GM12878 (cell line): ENCODE results near the gene CNGB1. TPM values are rescaled to one million over a fixed set of nuclear protein-coding genes. Genes with fewer than 3 reads are reported as not detected.

Experiments used
- ATAC-seq: fragments of 200-7000 bp; cut with Tn5 transposase; 3 replicates; pipeline ENCODE4 v1.9.1; 2020; ENCODE audit warnings: mild to moderate bottlenecking, moderate library complexity
- BruUV-seq: library from RNA; stranded (reverse); fragments of 400-500 nt; replicated peaks from 2 replicates; lab custom pipeline; 2021; lab: Mats Ljungman, UMichigan
- CTCF ChIA-PET: fragments of 300-600 bp; sonication (Branson Sonifier 250); formaldehyde crosslinking; extraction: SDS; loops from one replicate; lab custom pipeline; 2021; ENCODE audit warnings: inconsistent platforms; lab: Yijun Ruan, JAX
- POLR2A ChIA-PET: fragments of 350-600 bp; formaldehyde crosslinking; extraction: SDS; loops from one replicate; lab custom pipeline; 2021; ENCODE audit warnings: inconsistent platforms; lab: Charles Lee
- RAD21 ChIA-PET: fragments of 300-600 bp; sonication (Branson Sonifier 250); formaldehyde crosslinking; loops from one replicate; lab custom pipeline; 2023; ENCODE audit warnings: antibody characterized with exemption; ENCODE audit not compliant: unreplicated experiment; lab: Charles Lee
- SMC1A ChIA-PET: fragments of 300-600 bp; sonication (Branson Sonifier 250); formaldehyde crosslinking; loops from one replicate; lab custom pipeline; 2023; ENCODE audit not compliant: unreplicated experiment, uncharacterized antibody; lab: Charles Lee
- DNase-seq: peaks from one replicate; pipeline ENCODE4 v3.0.0-alpha.2; 2011; ENCODE audit warnings: low read depth, low spot score
- FAIRE-seq: peaks from 3 replicates; lab custom pipeline; 2011; peaks lifted over from hg19 to GRCh38; lab: Jason Lieb, UNC
- H2AFZ ChIP-seq: 2 replicates; pipeline ENCODE4 v1.6.0; 2011; ENCODE audit warnings: low read depth, low read length, control low read depth; ENCODE audit not compliant: control insufficient read depth
- H3K27ac ChIP-seq: 2 replicates; pipeline ENCODE4 v1.5.1; 2011; ENCODE audit warnings: control low read depth; ENCODE audit not compliant: control insufficient read depth, insufficient read depth
- H3K27me3 ChIP-seq, 2 experiments: replicated peaks in 1 of 2; 2 replicates each; pipeline versions ENCODE4 v1.6.0 to v1.6.1; 2011; ENCODE audit warnings: low read length in 1 of 2; ENCODE audit not compliant: control insufficient read depth in 2 of 2, insufficient read depth in 2 of 2
- H3K36me3 ChIP-seq, 2 experiments: 2 replicates each; pipeline ENCODE4 v1.5.1; 2011; ENCODE audit warnings: low read length in 1 of 2; ENCODE audit not compliant: control insufficient read depth in 2 of 2, insufficient read depth in 2 of 2
- H3K4me1 ChIP-seq: 2 replicates; pipeline ENCODE4 v1.6.1; 2011; ENCODE audit warnings: mild to moderate bottlenecking, low read length, moderate library complexity, mixed read lengths; ENCODE audit not compliant: control insufficient read depth, insufficient read depth
- H3K4me2 ChIP-seq: 2 replicates; pipeline ENCODE4 v1.6.0; 2011; ENCODE audit warnings: control low read depth; ENCODE audit not compliant: control insufficient read depth, insufficient read depth
- H3K4me3 ChIP-seq: fragments of 200-600 bp; sonication (generic); 2 replicates; pipeline ENCODE4 v1.5.1; 2016
- H3K79me2 ChIP-seq: 2 replicates; pipeline ENCODE4 v1.6.0; 2011; ENCODE audit warnings: low read length; ENCODE audit not compliant: control insufficient read depth, insufficient read depth
- H3K9ac ChIP-seq: 2 replicates; pipeline ENCODE4 v1.8.0; 2011; ENCODE audit warnings: low read length, control low read depth, mixed read lengths; ENCODE audit not compliant: control insufficient read depth, insufficient read depth
- H3K9me3 ChIP-seq: replicated peaks from 3 replicates; pipeline ENCODE4 v1.5.1; 2011; ENCODE audit warnings: mild to moderate bottlenecking, low read length; ENCODE audit not compliant: control insufficient read depth, insufficient read depth
- H4K20me1 ChIP-seq: 2 replicates; pipeline ENCODE4 v1.6.0; 2011; ENCODE audit not compliant: control insufficient read depth, insufficient read depth
- CBX5 ChIP-seq: sonication (generic); IDR thresholded peaks from 2 replicates; pipeline ENCODE4 v1.6.1; 2016; ENCODE audit warnings: low read depth, moderate library complexity, mild to moderate bottlenecking, inconsistent platforms
- TCF3 ChIP-seq: IDR thresholded peaks from 2 replicates; pipeline ENCODE4 v1.6.1; 2012; ENCODE audit warnings: low read depth, mild to moderate bottlenecking, low read length, borderline replicate concordance; ENCODE audit not compliant: insufficient read depth
- USF1 ChIP-seq: IDR thresholded peaks from 2 replicates; pipeline ENCODE4 v1.6.1; 2011; ENCODE audit warnings: borderline replicate concordance, low read depth, mild to moderate bottlenecking, moderate library complexity, mixed read lengths, low read length; ENCODE audit not compliant: insufficient read depth; ENCODE audit errors: extremely low read length
- YBX1 ChIP-seq: fragments of 450-650 bp; IDR thresholded peaks from 2 replicates; pipeline ENCODE4 v1.6.1; 2016; ENCODE audit warnings: antibody characterized with exemption
- WGBS: methylation state at CpG from one replicate; pipeline ENCODE4 v1.1.6; 2016; ENCODE audit warnings: low lambda C conversion rate; ENCODE audit not compliant: insufficient replicate concordance, insufficient coverage; ENCODE audit errors: missing lambda C conversion rate; 5-methylcytosine and 5-hydroxymethylcytosine counted together
- in situ Hi-C: fragments of 300-500 bp; cut with MboI; formaldehyde crosslinking; loops from 9 replicates; pipeline ENCODE4 v1.14.3; 2018; ENCODE audit warnings: mixed read lengths
- intact Hi-C: fragments of 100-400 bp; cut with micrococcal nuclease; formaldehyde crosslinking; loops from one replicate; pipeline ENCODE4 v1.14.2; 2022; ENCODE audit not compliant: unreplicated experiment
- polyA plus RNA-seq, 11 experiments: library from polyadenylated mRNA; depleted of rRNA in 4 of 11; unstranded in 6 of 11; stranded (reverse) in 5 of 11; fragments of >200 nt; fragmentation: Nextera tagmentation in 4 of 11; fragmentation: Illumina TruSeq in 1 of 11; extraction: Ambion mirVana in 4 of 11; extraction: Trizol in 1 of 11; gene quantifications; 1 replicate in 1 of 11; 2 replicates in 10 of 11; pipeline versions ENCODE4 v1.2.1 to v1.2.3, GENCODE V29; 2011 to 2016; ENCODE audit warnings: inconsistent platforms in 2 of 11, missing spikeins in 2 of 11, low read depth in 1 of 11
- total RNA-seq, 4 experiments: library from RNA; depleted of rRNA in 3 of 4; stranded (reverse); fragments of >200 nt in 3 of 4; fragmentation: Illumina TruSeq in 1 of 4; extraction: Trizol in 1 of 4; gene quantifications; 2 replicates each; pipeline versions ENCODE4 v1.2.1 to v1.2.3, GENCODE V29; 2013 to 2021
- TF ChIP-seq, protein P1 (sequence below), 3 experiments: IDR thresholded peaks in 2 of 3; conservative IDR thresholded peaks in 1 of 3; 2 replicates each; pipeline ENCODE4 v1.5.1; 2011; ENCODE audit warnings: low read depth in 3 of 3, low read length in 3 of 3, mild to moderate bottlenecking in 3 of 3, control low read depth in 2 of 3, moderate library complexity in 2 of 3, inconsistent platforms in 1 of 3, mixed read lengths in 1 of 3; ENCODE audit not compliant: control insufficient read depth in 2 of 3, insufficient read depth in 1 of 3; ENCODE audit errors: extremely low read depth in 1 of 3

CNGB1 gene
- total and polyA plus RNA-seq, 10 of the 15 experiments (the other 5 are each of a cell fraction or from before 2014, with no cell fraction given), result 0.03 TPM; not detected in 9

- 12% methylated on average over 9 of the region's 9 CpGs for WGBS
- H3K9me3 ChIP-seq, result no peaks in the 10 kb centered on the region
- H3K27ac ChIP-seq, result no peak overlapping the region
- no peak overlapping the region for H2AFZ ChIP-seq
- H3K27me3 ChIP-seq, result peaks cover 0 to 2% of the 10 kb centered on the region in 2 experiments; a peak in 1 of 4 replicates
- no peak overlapping the region for H3K4me2 ChIP-seq
- ATAC-seq (no peak), DNase-seq (no peak), FAIRE-seq (no peak)
- ChIA-PET CTCF (no interaction called here), POLR2A (no interaction called here), RAD21 (no interaction called here), SMC1A (no interaction called here)
- H3K4me3 ChIP-seq, result no peak overlapping the region
- BruUV-seq, result no TSS peak
- in situ Hi-C loops, result no loop called here
- TF ChIP-seq USF1 (peak; percentile 18), YBX1 (no peak), CBX5 (no peak), TCF3 (no peak)
- TF ChIP-seq, protein P1, sequence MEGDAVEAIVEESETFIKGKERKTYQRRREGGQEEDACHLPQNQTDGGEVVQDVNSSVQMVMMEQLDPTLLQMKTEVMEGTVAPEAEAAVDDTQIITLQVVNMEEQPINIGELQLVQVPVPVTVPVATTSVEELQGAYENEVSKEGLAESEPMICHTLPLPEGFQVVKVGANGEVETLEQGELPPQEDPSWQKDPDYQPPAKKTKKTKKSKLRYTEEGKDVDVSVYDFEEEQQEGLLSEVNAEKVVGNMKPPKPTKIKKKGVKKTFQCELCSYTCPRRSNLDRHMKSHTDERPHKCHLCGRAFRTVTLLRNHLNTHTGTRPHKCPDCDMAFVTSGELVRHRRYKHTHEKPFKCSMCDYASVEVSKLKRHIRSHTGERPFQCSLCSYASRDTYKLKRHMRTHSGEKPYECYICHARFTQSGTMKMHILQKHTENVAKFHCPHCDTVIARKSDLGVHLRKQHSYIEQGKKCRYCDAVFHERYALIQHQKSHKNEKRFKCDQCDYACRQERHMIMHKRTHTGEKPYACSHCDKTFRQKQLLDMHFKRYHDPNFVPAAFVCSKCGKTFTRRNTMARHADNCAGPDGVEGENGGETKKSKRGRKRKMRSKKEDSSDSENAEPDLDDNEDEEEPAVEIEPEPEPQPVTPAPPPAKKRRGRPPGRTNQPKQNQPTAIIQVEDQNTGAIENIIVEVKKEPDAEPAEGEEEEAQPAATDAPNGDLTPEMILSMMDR (IDR thresholded peaks at IDR 0.05 in 2 of 3, conservative IDR thresholded peaks at IDR 0.05 in 1 of 3; ENCODE audit: control insufficient read depth in 2 of 3, extremely low read depth in 1 of 3, insufficient read depth in 1 of 3, low read depth in 3 of 3, low read length in 3 of 3), result 0 out of 6 replicates have a peak, but pooled peaks of 1 of the 3 experiments have one; percentile 8
- no peaks in the 10 kb centered on the region for H3K4me1 ChIP-seq
- H3K36me3 ChIP-seq, result no peaks in the 10 kb centered on the region
- no peaks in the 10 kb centered on the region for H3K79me2 ChIP-seq
- H3K9ac ChIP-seq, result no peak overlapping the region
- no peaks in the 10 kb centered on the region for H4K20me1 ChIP-seq
- intact Hi-C loops, result no loop called here
These were observed 56.4 kb downstream of the CNGB1 start for GRCh38 chr16:57914244-57915173.
